HG03039 (cell line): ENCODE measurements around the gene CXXC4.

Experiments
- ATAC-seq: cut with Tn5 transposase; IDR thresholded peaks from one replicate; pipeline ENCODE4 v1.9.1; 2021; ENCODE audit warnings: mild to moderate bottlenecking, moderate library complexity; ENCODE audit not compliant: unreplicated experiment

Gene CXXC4

GRCh38 chr4:104424475-104424941 is 70.2 kb downstream of the CXXC4 start:
- no peak for ATAC-seq

- no peak for ATAC-seq
These were observed 73.1 kb downstream of the CXXC4 start for GRCh38 chr4:104421566-104421965.

DNA sequence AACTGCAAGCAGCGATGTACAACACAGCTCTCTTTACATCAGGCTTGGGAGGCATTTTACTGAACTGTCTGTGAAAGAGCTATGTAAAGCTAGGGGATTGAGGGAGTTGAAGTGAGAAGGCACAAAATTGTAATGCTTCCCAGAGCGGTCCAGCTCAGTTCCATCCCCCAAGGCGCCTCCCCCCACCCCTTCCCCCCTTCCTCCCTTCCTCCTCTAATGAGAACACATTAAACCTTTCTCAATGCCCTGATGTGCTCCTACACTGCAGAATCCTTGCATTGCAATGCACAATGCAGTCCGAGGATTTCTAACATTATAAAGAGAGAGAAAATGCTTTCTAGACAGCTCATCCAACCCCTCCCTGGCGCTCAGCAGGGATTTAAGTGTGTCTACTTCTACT is 73.9 kb downstream of the CXXC4 start:
- ATAC-seq, result no peak
